RWPE1 (cell line): Measurements from ENCODE around the gene SLC25A26.

Experiments used
- CTCF ChIA-PET: fragments of 350-600 bp; sonication (Branson Sonifier 250); formaldehyde crosslinking; extraction: SDS; loops from one replicate; lab custom pipeline; 2021; lab: Yijun Ruan, JAX
- POLR2A ChIA-PET: fragments of 400-600 bp; formaldehyde crosslinking; extraction: SDS; loops from one replicate; lab custom pipeline; 2020; ENCODE audit warnings: antibody characterized with exemption; ENCODE audit not compliant: low non-redundant PET; lab: Yijun Ruan, JAX
- DNase-seq: peaks from one replicate; pipeline ENCODE4 v3.0.0; 2012; ENCODE audit warnings: low spot score
- H3K27ac ChIP-seq: fragments of 450-650 bp; 2 replicates; pipeline ENCODE4 v1.5.1; 2017
- TF ChIP-seq, protein P1 (sequence below): fragments of 450-650 bp; conservative IDR thresholded peaks from 2 replicates; pipeline ENCODE4 v1.5.1; 2017; ENCODE audit warnings: low read depth, mild to moderate bottlenecking

SLC25A26 gene, protein sequence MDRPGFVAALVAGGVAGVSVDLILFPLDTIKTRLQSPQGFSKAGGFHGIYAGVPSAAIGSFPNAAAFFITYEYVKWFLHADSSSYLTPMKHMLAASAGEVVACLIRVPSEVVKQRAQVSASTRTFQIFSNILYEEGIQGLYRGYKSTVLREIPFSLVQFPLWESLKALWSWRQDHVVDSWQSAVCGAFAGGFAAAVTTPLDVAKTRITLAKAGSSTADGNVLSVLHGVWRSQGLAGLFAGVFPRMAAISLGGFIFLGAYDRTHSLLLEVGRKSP

DNA sequence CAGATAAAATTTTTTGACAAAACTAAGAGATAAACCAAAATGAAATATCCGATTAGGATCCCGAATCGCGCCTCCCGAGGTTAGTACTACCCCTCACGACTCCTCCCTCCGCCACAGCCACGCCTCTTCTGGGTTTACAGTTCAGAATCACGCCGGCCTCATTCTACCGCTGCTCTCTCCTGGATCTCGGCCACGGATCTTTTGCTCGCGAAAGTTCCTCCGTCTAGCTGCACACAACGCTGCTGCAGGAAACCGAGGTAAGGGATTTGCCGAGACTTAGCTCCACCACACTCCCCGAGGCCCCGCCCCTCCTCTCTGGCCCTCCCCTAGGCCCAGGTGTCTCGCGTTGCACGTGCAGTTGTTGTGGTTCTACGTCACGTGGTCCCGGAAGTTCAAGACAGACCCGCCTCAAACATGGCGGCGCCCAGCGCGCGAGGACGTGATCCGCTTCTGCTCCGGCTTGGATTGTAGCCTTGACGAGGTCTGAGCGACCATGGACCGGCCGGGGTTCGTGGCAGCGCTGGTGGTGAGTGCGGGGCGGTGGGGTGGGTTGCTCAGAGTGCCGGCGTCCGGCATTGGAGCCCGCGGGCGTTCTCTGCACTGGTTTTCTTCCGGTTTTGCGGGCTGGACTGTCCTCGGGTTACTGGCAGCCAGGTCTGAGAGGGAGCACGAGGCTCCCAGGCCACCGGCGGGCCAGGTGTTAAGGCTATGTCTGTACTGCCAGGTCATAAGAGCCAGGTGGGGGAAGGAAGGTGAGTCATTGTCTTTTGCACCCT, at the start of gene SLC25A26:
Gene SLC25A26 (plus strand): TSS at position 400 of the 776 bp plus-strand sequence. CDS start 94 bp downstream, at position 494.
- POLR2A ChIA-PET = no interaction called here
- TF ChIP-seq, protein P1, sequence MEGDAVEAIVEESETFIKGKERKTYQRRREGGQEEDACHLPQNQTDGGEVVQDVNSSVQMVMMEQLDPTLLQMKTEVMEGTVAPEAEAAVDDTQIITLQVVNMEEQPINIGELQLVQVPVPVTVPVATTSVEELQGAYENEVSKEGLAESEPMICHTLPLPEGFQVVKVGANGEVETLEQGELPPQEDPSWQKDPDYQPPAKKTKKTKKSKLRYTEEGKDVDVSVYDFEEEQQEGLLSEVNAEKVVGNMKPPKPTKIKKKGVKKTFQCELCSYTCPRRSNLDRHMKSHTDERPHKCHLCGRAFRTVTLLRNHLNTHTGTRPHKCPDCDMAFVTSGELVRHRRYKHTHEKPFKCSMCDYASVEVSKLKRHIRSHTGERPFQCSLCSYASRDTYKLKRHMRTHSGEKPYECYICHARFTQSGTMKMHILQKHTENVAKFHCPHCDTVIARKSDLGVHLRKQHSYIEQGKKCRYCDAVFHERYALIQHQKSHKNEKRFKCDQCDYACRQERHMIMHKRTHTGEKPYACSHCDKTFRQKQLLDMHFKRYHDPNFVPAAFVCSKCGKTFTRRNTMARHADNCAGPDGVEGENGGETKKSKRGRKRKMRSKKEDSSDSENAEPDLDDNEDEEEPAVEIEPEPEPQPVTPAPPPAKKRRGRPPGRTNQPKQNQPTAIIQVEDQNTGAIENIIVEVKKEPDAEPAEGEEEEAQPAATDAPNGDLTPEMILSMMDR = no peak
- CTCF ChIA-PET = no interaction called here
- H3K27ac ChIP-seq = peak within 1 kb of the TSS; percentile 84
- DNase-seq = peak; percentile 95

DNA sequence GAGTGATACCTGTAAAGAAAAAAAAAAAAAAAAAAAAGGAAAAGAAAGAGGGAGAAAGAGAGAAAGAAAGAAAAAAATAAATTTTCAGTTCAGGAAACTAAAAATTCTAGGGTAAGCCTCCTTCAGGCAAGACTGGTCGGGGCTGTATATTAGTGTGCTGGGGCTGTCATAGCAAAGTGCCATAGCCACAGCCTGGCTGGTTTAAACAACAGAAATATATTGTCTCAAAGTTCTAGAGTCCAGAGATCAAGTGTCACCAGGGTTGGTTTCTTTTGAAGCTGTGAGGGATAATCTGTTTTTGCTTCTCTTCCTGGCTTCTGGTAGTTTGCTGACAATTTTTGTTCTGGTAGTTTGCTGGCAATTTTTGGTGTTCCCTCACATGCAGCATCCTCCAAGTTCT, 48.4 kb upstream of the SLC25A26 start:
- DNase-seq = no peak

DNA sequence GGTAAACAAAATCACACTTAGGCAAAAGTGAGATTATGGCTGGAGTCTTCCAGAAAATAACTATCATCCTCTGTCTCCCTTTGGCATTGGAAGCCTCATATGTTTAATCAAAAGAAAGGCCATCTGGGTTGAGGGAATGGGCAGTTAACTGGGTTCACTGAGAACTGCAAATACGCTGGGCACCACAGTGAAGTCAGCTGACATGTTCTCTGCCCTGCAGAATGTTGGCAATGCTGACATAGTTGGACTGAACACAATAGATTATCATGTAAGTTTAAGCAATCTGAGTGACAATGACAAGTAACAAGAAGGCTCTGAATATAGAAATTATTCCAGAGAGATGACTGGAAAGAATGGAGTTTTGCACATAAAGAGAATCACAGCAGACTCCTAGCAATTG, 43.8 kb upstream of the SLC25A26 start:
- TF ChIP-seq, protein P1 = no peak
- no peak for DNase-seq
- no peak overlapping the region for H3K27ac ChIP-seq
- POLR2A ChIA-PET = no interaction called here
- CTCF ChIA-PET = no interaction called here

More for the DNA sequence above, 48.4 kb upstream of the SLC25A26 start:
- CTCF ChIA-PET = no interaction called here
- POLR2A ChIA-PET = no interaction called here
- H3K27ac ChIP-seq = no peak overlapping the region
- TF ChIP-seq, protein P1 = no peak

- TF ChIP-seq, protein P1 = no peak
- POLR2A ChIA-PET = no interaction called here
- H3K27ac ChIP-seq = no peak overlapping the region
- no peak for DNase-seq
- CTCF ChIA-PET = no interaction called here
These were observed 42.6 kb upstream of the SLC25A26 start for GRCh38 chr3:66178206-66178605.

- POLR2A ChIA-PET = no interaction called here
- no peak for DNase-seq
These were observed 41.0 kb upstream of the SLC25A26 start for GRCh38 chr3:66179793-66180192.

DNA sequence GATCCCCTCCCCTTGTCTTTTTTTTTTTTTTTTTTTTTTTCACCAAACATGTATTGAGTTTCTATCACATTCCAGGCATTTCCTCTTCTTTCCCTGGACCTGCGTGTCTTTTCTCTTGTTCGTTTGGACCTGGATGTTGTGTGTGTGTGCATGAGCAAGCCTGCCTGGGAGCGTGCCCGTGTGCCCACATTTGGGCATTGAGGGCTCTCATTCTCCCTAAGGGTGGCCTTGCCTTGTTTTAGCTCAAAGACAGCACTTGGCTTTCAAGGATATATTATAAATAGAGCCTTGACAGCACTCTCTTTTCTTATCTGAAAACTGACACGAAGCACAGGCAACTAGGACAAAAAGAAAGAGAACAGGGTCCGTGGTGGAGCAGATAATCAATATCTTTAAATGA, 39.0 kb upstream of the SLC25A26 start:
- no peak overlapping the region for H3K27ac ChIP-seq
- no peak for DNase-seq
- TF ChIP-seq, protein P1 = no peak
- CTCF ChIA-PET = interaction anchor here (0.6 kb wide), 1 partner anchor 197 kb away, joined by 3 read pairs; no protein-coding TSS in a partner anchor
- POLR2A ChIA-PET = no interaction called here

More at GRCh38 chr3:66179793-66180192, 41.0 kb upstream of the SLC25A26 start:
- TF ChIP-seq, protein P1 = no peak
- no peak overlapping the region for H3K27ac ChIP-seq
- CTCF ChIA-PET = no interaction called here
